DND-41 (cell line): Measurements from ENCODE around the gene HSH2D.

Experiments
- ATAC-seq: fragments of 200-7000 bp; cut with Tn5 transposase; 3 replicates; pipeline ENCODE4 v1.9.1; 2021; ENCODE audit warnings: low read depth; ENCODE audit not compliant: insufficient read depth
- DNase-seq: peaks from one replicate; pipeline ENCODE4 v3.0.0-alpha.2; 2020
- H2AFZ ChIP-seq: 2 replicates; pipeline ENCODE4 v1.6.0; 2012; ENCODE audit warnings: low read depth, low read length
- H3K27ac ChIP-seq: 2 replicates; pipeline ENCODE4 v1.5.1; 2012; ENCODE audit warnings: low read length, inconsistent platforms
- H3K27me3 ChIP-seq: fragments of 200-600 bp; sonication (generic); 2 replicates; pipeline ENCODE4 v1.6.0; 2012; ENCODE audit warnings: low read length, mild to moderate bottlenecking, inconsistent platforms; ENCODE audit not compliant: insufficient read depth, poor library complexity
- H3K36me3 ChIP-seq: 2 replicates; pipeline ENCODE4 v1.5.1; 2012; ENCODE audit warnings: low read length, inconsistent platforms; ENCODE audit not compliant: insufficient read depth
- H3K4me1 ChIP-seq: 2 replicates; pipeline ENCODE4 v1.5.1; 2012; ENCODE audit warnings: mild to moderate bottlenecking, low read length; ENCODE audit not compliant: insufficient read depth
- H3K4me2 ChIP-seq: 2 replicates; pipeline ENCODE4 v1.6.0; 2012; ENCODE audit warnings: mild to moderate bottlenecking, moderate library complexity, low read length, inconsistent platforms; ENCODE audit not compliant: insufficient read depth
- H3K4me3 ChIP-seq, 2 experiments: fragments of 200-600 bp in 1 of 2; shearing (Covaris generic) in 1 of 2; 2 replicates each; pipeline ENCODE4 v1.5.1; 2012 to 2016; ENCODE audit warnings: inconsistent platforms in 2 of 2, low read length in 2 of 2, mild to moderate bottlenecking in 2 of 2, low read depth in 1 of 2, moderate library complexity in 1 of 2
- H3K79me2 ChIP-seq: 2 replicates; pipeline ENCODE4 v1.6.0; 2012; ENCODE audit warnings: low read length, inconsistent platforms; ENCODE audit not compliant: insufficient read depth
- H3K9ac ChIP-seq: 2 replicates; pipeline ENCODE4 v1.6.0; 2012; ENCODE audit warnings: low read depth, mild to moderate bottlenecking, inconsistent platforms, low read length, moderate library complexity
- H3K9me3 ChIP-seq: 2 replicates; pipeline ENCODE4 v1.5.1; 2012; ENCODE audit warnings: low read length, moderate library complexity, mild to moderate bottlenecking, inconsistent platforms; ENCODE audit not compliant: insufficient read depth, severe bottlenecking
- H4K20me1 ChIP-seq: 2 replicates; pipeline ENCODE4 v1.6.0; 2012; ENCODE audit warnings: low read length; ENCODE audit not compliant: insufficient read depth
- CTCF ChIP-seq: IDR thresholded peaks from 2 replicates; pipeline ENCODE4 v1.5.1; 2012; ENCODE audit warnings: borderline replicate concordance, low read length, moderate library complexity, mild to moderate bottlenecking; ENCODE audit not compliant: poor library complexity, severe bottlenecking; ENCODE audit errors: extremely low read depth
- EZH2 ChIP-seq: IDR thresholded peaks from 3 replicates; pipeline ENCODE4 v1.6.1; 2012; ENCODE audit warnings: borderline replicate concordance, low read depth, mild to moderate bottlenecking, moderate library complexity, low read length, inconsistent platforms; ENCODE audit not compliant: severe bottlenecking

The HSH2D gene

GRCh38 chr19:16161840-16162239 is 18.4 kb downstream of the HSH2D start:
- ATAC-seq, result no peak
- Histone ChIP-seq H3K4me2 (no peak overlapping the region), H3K27ac (no peak overlapping the region)

GRCh38 chr19:16164222-16164890 is 20.9 kb downstream of the HSH2D start:
- no peak overlapping the region for H3K9ac ChIP-seq
- H3K27me3 ChIP-seq, result no peaks in the 10 kb centered on the region
- TF ChIP-seq CTCF, result no peak
- no peak for TF ChIP-seq EZH2
- ATAC-seq, result no peak
- H2AFZ ChIP-seq, result no peak overlapping the region
- H3K4me2 ChIP-seq, result no peak overlapping the region
- no peaks in the 10 kb centered on the region for H4K20me1 ChIP-seq
- no peaks in the 10 kb centered on the region for H3K79me2 ChIP-seq
- no peak for DNase-seq
- no peaks in the 10 kb centered on the region for H3K36me3 ChIP-seq
- no peak overlapping the region for H3K4me3 ChIP-seq
- H3K4me1 ChIP-seq, result no peaks in the 10 kb centered on the region
- no peaks in the 10 kb centered on the region for H3K9me3 ChIP-seq
- H3K27ac ChIP-seq, result no peak overlapping the region

More at GRCh38 chr19:16161840-16162239, 18.4 kb downstream of the HSH2D start:
- no peaks in the 10 kb centered on the region for H3K9me3 ChIP-seq
- H3K79me2 ChIP-seq, result no peaks in the 10 kb centered on the region
- no peaks in the 10 kb centered on the region for H3K4me1 ChIP-seq
- no peaks in the 10 kb centered on the region for H3K36me3 ChIP-seq
- no peaks in the 10 kb centered on the region for H4K20me1 ChIP-seq
- DNase-seq, result no peak
- no peak overlapping the region for H3K9ac ChIP-seq
- H3K4me3 ChIP-seq, result no peak overlapping the region
- H3K27me3 ChIP-seq, result no peaks in the 10 kb centered on the region
- H2AFZ ChIP-seq, result no peak overlapping the region
- no peak for TF ChIP-seq CTCF
- TF ChIP-seq EZH2, result no peak

- no peak for TF ChIP-seq EZH2
- no peak for TF ChIP-seq CTCF
- Histone ChIP-seq H3K27me3 (no peaks in the 10 kb centered on the region), H3K9ac (no peak overlapping the region), H3K36me3 (no peaks in the 10 kb centered on the region), H4K20me1 (no peaks in the 10 kb centered on the region), H3K27ac (no peak overlapping the region), H3K9me3 (no peaks in the 10 kb centered on the region), H3K4me3 (no peak overlapping the region), H3K79me2 (no peaks in the 10 kb centered on the region), H2AFZ (no peak overlapping the region), H3K4me2 (no peak overlapping the region), H3K4me1 (no peaks in the 10 kb centered on the region)
- DNase-seq (no peak), ATAC-seq (no peak)
Measured at GRCh38 chr19:16166417-16166816, 22.9 kb downstream of the HSH2D start.

- Histone ChIP-seq H3K4me2 (no peak overlapping the region), H3K4me3 (no peak overlapping the region)
- ATAC-seq, result no peak
Measured at GRCh38 chr19:16167055-16167454, 23.6 kb downstream of the HSH2D start.

More at GRCh38 chr19:16167055-16167454, 23.6 kb downstream of the HSH2D start:
- Histone ChIP-seq H3K27ac (no peak overlapping the region), H3K4me1 (no peaks in the 10 kb centered on the region), H3K79me2 (no peaks in the 10 kb centered on the region), H2AFZ (no peak overlapping the region), H3K9ac (no peak overlapping the region), H3K36me3 (no peaks in the 10 kb centered on the region), H3K27me3 (no peaks in the 10 kb centered on the region), H4K20me1 (no peaks in the 10 kb centered on the region), H3K9me3 (no peaks in the 10 kb centered on the region)
- DNase-seq, result no peak
- TF ChIP-seq EZH2, result no peak
- TF ChIP-seq CTCF, result no peak
